Activated CD4-positive, alpha-beta T cell treated with anti-CD3 and anti-CD28 coated beads for 4 hours (primary cell): ENCODE results near the gene TMEM205.
"Not testable (repeated sequence)": the region's sequence is repeated elsewhere in the genome, so short reads cannot be mapped to it uniquely, and the experiment has no call there.

ENCODE experiments used
- DNase-seq, 2 donors: peaks; one replicate each; pipeline ENCODE4 v3.0.0-alpha.2; 2020

TMEM205 gene

DNA sequence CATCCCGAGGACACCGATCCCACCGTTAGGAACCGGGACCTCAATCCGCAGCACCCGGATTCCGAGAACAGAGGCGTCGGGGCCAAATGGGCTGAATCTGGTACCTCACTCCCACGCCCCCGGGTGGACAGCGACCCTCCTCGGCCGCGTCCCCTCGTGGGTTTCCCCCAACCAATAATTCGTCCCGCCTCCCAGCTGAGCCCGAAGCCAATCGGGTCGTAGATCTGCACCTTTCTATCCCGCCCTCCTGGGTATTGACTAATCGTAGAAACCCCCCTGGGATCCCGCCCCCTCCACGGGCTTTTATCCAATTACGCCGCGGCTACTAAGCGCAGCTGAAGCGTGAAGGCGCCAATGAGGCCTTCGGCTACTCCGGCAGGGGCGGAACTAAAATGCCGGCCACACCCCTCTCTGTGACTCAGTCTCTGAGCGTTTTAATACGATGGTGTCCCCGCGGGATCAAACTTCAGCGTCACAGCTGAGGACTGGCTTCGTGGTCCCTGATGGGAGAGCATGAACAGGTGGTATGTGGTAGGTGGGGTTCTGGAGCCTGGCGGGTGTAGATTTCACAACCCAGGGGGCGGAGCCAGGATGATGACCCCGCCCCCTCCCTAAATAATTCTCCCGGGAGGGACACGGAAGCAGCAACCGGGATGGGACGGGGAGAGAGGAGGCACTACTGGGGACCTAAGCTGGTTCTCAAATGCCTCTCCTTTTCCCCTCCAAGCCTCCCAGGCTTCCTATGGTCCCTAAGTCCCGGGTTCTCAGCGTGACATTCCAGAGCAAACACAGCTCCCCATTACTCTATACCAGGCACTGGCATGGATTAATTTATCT, at the start of gene TMEM205, which contains the start of gene CCDC159:
TMEM205 (minus strand) TSS at position 165 of the 837 bp plus-strand sequence. CDS start 649 bp downstream, outside the sequence.
CCDC159 (plus strand) TSS at position 416 of the 837 bp plus-strand sequence; CDS start at position 504, 88 bp downstream.
- peak; percentile 98 to 99 for DNase-seq

DNA sequence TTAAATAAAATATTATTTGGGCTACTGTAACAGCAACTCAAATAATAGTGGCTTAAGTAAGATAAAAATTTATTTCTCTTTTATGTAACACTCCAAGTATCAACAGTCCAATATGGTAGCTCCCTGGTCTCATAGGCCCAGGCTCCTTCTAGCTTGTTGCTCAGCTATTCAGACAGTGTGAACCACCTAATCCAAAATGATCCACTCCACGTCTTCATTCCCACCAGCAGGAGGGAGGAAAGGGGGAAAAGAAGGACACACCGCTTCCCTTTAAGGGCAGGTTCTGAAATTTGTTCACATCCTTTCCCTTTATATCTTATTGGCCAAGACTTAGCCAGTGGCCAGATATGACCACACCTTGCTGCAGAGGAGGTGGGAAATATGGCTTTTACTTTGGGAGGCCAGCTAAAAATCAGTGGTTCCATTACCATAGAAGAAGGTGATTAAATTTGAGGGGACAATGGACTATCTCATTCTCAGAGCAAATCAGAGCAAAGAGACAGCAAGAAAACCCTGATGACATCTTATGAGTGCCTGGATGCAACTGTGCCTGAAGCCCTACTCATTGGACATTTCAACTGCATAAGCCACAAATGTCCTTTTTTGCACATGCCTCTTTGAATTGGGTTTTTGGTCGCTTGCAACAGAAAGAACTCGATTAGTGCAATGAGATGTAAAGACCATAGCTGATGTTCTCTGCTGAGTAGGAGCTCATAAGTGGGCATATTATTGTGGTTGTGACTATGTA, 45.0 kb upstream of the TMEM205 start:
- no peak for DNase-seq

DNA sequence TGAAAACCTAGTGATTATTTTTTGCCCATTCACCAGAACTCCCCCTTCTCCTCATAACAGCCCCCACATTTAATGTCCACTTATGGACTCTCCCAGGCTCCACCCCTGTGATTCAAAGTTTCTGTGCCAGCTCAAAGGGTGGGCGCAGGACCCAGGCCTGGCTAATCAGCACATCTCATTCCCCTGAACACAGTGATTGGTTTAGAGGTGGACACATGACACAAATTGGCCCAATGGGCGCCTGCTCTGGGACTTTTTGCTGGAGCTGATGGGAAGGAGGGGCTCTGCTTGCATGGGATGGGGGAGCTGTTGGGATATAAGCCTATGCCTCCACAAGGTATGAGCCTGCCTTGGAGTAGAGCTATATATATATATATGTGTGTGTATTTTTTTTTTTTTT, 44.3 kb upstream of the TMEM205 start:
- no peak for DNase-seq

DNA sequence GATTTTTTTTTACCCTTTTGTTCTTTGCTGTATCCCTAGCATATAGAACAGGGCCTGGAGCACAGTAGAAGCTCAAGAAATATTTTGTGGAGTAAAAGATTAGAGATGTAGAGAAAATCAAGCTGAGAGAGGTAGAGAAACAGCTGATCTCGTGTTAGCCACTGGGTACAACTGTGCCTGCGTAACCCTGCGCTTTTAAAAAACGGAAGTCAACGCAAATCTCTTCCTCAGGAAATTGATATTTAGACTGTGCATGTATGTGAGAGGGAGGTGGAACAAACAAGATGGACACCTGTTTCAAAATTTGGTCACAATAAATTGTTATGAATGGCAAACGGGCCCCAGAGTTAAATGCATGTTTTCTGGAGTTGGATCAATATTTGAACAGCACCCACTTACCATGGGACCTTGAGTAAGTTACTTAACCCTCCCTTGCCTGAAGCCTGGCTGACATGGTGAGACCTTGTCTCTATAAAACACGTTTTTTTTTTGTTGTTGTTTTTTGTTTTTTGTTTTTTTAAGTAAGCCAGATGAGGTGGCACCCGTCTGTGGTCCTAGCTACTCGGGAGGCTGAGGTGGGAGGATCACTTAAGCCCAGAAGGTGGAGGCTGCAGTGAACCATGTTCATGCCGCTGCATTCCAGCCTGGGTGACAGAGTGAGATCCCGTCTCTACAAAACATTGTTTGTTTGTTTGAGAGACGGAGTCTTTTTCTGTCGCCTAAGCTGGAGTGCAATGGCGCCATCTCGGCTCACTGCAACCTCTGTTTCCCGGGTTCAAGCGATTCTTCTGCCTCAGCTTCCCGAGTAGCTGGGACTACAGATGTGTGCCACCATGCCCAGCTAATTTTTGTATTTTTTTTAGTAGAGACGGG, 41.3 kb upstream of the TMEM205 start:
- DNase-seq, result no peak

DNA sequence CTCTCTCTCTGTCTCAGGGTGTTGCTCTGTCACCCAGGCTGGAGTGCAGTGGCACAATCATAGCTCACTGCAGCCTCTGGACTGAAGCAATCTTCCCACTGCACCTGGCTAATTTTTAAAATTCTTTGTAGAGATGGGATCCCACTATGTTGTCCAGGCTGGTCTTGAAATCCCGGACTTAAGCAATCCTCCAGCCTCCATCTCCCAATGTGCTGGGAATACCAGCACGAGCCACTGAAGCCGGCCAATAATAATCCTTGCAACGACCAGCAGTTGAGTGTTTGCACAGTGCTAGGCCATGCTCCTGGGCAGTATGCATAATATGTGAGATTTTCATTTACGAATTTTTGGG, 38.7 kb upstream of the TMEM205 start:
- no peak for DNase-seq

DNA sequence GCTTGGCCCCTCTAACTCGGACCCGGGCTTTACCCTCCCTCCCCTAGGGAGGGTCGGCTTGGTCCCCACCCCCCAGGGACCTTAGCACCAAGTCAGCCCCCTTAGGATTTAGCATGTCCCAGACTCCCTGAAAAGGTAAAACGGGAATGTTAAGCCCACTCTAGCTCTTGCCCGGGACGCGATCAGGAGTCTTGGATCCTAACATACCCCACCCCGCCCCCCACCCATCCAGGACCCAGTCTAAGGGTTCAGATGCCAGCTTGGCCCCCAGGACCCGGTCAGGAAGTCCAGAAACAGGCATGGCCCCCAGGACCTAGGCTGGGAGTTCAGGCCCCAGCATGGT, 37.6 kb upstream of the TMEM205 start:
- no peak for DNase-seq

DNA sequence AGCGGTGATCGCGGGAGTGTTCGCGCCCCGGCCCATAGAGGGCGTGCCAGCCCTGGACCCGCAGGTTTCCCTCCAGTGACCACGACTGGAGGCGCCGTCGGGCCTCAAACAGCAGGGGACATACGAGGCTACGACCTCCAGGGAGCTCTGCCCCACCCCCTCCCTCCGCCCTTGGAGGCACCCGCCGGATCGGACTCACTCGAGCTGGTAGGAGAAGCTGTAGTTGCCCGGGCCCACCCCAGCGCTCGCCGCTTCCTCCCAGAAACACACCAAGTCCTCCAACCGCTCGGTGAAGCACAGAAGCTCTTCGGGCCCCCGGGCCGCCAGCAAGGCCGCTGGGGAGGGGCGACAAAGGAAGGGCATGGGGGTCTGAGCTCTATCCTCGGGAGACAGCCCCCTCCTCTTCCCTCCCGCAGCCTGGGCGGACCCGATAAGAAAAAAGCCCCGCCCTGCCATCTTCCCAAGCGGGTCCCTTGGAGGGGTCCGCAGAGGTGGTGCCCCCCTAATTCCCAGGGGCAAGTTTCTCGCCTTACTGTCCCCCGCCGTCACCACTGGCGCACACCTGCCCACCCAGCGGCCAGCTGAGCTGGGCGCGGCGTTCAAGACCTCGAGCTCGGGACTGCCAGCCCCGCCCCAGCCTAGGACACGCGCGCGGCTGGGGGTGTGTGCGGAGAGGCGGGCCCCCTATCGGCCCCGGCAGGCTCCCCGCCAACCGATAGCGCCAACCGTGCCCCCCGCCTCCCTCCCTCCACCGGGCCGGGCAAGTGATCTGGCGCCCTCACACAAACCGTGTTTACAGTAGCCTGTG, 37.0 kb upstream of the TMEM205 start:
- DNase-seq, result peak; percentile 25 to 26

DNA sequence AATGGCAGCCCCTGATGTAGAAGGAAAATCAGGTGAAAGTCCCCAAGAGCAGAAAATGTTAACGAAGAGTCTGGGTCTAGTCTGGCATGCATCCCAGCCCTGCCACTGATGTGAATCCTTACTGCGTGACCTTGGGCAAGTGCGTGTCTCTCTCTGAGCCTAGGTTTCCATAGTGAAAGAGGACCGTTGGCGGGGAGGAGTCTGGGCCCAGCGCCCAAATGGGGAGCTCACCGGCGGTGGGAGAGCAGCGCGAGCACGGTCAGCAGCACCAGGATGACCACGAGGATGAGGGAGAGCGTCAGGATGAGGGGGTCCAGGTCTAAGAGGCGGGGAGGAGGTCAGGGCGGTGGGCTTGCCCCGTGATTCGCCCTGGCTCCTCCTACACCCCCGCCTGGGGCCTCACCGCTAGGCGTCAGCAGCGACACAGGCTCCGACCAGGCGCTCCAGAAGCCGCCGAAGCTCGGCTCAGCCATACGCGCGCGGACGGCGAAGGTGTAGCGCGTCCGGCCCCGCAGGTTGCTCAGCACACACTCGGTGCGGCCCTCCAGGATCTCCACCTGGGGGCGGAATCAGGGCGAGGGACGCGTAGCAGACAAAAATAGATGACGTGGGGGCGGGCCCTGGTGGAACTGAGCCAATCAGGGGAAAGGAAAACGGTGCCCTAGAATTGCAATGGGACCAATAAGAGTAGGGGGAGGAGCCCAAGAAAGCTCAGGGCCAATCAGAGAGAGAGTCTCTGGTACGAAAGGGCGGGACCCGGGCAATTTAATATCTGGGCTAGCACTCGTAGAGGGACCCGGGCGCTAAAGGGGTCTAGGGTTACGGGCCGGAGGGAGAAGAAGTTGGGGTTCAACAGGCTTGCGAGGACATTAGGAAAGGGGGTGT, 34.8 kb upstream of the TMEM205 start:
- peak; percentile 96 to 97 for DNase-seq

DNA sequence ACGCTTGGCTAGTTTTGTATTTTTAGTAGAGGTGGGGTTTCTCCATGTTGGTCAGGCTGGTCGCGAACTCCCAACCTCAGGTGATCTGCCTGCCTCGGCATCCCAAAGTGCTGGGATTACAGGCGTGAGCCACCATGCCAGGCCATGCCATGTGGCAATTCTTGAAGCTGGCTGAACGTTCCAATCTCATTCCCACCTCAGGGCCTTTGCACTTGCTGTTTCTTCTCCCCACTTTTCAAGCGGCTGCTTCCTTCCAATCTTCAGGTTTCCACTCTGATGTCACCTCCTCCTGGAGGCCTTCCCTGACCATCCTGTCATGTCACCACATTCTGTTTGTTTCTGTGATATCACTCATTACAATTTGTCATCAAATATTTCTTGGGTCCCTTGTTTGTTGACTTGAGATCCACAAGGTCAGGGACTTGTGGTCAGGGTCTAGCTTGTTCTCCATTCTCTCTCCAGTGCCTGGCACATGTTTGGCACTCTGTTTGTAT, 33.8 kb upstream of the TMEM205 start:
- no peak for DNase-seq

DNA sequence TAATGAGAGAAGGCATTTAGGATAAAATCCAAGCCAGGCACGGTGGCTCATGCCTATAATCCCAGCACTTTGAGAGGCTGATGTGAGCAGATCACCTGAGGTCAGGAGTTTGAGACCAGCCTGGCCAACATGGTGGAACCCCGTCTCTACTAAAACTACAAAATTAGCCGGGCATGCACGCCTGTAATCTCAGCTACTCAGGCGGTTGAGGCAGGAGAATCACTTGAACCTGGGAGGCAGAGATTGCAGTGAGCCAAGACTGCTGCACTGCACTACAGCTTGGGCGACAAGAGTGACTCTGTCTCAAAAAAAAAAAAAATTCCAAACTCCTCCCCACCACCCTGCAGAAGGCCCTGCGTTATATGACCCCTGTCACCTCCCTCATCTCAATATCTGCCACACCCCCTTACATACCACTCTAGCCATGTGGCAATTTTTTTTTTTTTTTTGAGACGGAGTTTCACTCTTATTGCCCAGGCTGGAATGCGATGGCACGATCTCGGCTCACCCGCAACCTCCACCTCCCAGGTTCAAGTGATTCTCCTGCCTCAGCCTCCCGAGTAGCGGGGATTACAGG, 33.3 kb upstream of the TMEM205 start:
- DNase-seq, result not testable (repeated sequence)

DNA sequence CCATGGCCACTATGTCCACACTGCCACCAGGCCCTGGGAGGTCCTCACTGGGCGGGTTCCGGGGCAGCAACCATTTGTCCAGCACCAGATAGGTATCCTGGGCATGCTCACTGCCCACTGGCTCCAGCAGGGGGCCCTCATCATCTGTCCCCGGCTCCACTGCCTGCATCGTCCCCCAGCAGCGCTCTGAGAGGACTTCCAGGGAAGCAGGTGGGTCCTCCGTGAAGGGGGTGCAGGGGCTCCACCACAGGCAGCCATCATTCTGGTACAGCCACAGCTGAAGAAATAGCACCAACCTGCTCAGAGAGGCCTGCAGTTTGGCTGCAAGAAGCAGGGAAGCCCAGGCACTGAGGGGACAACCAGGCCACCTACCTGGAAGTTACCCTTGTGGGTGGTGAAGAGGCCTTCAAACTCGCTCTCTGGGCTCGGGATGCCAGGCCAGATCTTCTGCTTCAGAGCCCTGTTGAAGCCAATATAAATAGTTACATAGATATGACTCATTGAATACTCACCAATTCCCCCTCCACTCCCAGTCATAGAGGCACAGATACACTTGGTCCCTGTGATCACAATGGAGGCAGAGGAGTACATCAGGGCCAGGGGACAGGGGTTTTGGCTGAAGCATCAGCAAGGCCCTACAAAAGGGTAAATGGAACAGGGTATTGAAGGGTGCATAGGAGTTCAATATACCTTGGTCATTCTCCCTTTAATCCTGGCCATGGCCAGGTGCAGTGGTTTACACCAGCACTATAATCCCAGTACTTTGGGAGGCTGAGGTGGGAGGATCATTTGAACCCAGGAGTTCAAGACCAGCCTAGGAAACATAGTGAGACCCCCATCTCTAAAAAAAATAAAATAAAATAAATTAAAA, 32.5 kb upstream of the TMEM205 start:
- no peak for DNase-seq

DNA sequence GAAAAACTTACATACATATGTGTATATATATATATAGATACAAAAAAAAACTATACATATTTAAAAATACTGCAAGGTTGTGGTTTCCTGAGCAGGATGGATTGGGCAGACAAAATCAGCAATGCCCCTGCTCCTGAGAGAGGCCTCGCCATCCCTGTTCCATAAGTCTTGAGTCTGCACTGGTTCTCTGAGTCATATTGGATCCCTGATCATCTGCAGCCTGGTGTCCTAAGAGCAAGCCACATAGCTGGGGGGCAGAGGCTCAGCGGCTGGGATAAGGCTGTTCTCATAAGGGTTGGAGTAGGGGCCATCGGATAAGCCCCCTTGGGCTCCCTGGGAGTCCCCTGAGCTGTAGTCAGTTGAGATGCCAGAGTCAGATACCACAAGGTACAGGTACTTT, 31.7 kb upstream of the TMEM205 start:
- DNase-seq, result no peak

DNA sequence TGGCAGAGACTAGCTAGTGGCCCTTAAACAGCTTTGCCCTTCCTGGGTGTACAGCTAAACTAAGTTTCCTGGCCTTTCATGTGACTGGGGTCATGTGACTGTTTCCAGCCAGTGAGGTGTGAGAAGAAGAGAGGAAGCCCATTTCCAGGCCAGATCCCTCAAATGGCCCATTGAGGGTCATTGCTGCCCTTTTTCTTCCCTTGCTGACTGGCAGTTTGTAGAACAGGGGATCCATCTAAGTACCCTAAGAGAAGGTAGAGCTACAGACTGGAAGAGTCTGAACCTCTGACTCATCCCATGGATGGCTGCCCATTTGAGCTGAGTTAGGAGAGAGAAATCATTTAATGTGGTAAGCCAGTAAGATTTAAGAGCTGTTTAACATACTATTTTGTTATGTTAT, 31.2 kb upstream of the TMEM205 start:
- no peak for DNase-seq

DNA sequence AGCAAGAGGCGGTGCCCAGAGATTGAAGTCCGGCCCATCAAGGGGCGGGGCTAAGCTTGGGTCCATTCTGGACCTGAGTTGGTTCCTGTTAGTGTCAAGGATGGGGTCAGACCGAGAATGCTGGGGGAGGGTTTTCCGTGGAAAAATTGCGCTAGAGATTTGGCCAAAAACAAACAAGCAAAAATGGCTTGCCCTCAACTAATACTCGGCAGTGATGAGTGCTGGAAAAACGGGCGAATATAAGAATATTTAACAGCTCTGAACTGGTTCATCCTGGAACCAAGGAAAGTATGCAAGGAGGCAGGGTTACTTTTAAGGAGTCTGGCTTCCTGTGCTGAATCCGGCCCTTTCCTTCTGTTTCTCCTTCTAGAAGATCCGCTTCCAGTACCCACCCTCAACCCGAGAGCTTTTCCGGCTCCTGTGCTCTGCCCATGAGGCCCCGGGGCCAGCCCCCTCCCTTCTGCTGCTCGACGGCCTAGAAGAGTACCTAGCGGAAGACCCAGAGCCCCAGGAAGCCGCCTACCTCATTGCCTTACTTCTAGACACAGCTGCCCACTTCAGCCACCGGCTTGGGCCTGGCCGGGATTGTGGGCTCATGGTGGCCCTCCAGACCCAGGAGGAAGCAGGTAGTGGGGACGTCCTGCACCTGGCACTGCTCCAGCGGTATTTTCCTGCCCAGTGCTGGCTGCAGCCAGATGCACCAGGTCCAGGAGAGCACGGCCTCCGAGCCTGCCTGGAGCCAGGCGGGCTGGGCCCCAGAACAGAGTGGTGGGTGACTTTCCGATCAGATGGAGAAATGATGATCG, 29.3 kb upstream of the TMEM205 start:
- peak; percentile 56 to 68 for DNase-seq

DNA sequence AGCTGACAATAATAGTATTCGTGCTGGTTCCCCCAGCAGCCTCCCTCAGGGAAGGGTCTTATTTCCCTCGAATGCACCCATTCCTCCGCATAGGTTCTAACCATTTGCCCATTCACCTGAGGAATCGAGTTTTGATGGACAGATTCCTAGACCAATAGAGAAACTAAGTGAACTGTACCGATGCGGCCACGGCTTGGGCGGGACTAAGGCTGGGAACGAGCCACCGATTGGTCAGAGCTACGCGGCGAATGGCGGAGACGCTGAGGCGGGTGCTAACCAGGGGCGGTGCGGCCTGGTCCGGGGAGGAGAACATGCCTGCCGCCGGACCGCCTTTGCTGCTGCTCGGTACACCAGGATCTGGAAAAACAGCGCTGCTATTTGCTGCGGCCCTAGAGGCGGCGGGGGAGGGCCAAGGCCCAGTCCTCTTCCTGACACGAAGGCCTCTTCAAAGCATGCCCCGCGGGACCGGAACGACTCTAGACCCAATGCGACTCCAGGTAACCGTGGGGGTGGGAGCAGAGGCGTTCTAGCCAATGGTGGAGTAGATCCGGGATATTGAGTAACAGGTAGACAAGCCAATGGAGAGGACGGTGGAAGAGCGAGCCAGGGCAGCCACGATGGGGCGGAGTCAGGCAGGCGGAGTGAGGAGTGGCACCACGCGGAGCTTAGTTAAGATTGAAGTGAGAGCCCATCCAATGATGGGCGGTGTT, 28.5 kb upstream of the TMEM205 start, which contains the start of gene SWSAP1:
SWSAP1 (plus strand) TSS at position 234 of the 710 bp plus-strand sequence; CDS start at position 249, 15 bp downstream.
- peak; percentile 95 to 97 for DNase-seq

DNA sequence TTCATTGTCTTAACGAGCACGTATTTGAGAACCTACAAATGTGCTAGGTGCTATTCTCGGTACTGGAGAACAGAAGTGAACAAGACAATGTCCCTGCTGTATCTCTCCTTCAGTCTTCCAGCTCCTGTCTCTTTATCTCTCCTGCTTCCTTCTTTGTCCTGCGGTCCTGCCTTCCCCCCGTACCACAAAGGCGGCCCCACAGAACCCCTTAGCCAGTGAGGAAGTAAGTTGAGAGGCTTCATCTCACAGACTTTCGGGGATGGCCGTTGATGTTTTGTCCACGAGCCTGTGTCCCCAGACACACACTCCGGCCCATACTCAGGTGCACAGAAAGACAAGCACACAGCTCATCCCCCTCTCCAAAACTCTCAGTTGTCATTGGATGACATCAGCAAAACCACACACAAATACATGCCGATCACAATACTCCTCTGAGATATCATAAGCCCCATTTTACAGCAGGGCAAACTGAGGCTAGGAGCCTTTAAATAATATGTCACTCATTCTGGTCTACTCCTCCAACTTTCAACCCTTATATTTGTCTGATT, 27.9 kb upstream of the TMEM205 start:
- no peak for DNase-seq

DNA sequence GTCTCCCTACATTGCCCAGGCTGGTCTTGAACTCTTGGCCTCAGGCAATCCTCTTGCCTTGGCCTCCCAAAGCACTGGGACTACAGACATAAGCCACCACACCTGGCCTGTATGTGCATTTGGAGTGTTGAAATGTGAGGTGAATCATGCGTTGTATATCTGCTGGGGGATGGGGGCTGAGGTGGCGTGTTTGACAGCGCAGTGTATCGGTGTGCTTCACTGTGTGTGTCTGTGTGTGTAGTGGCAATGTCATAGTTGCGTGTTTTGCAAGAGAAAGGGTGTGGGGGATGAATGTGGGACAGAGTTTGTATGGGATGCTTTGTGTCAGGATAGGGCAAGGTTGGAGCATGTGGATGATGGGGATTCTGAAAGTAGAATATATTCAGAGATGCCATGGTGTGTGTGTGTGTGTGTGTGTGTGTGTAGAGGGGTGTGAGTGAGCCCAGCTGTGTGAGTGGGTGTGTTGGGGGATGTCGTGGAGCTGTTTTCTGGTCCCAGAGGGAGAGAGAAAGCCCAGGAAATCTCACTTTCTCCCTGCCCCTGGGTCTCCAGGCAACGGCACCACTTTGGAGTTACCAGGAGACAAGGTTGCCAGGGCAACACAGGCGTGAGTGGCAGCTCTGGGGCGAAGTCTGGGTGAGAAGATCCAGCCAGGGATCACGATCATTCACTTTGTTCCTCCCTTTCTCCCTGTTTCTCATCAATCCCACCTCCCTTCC, 27.3 kb upstream of the TMEM205 start:
- DNase-seq, result no peak
